Measurements from ENCODE around the gene TLN1.

Gene TLN1

DNA sequence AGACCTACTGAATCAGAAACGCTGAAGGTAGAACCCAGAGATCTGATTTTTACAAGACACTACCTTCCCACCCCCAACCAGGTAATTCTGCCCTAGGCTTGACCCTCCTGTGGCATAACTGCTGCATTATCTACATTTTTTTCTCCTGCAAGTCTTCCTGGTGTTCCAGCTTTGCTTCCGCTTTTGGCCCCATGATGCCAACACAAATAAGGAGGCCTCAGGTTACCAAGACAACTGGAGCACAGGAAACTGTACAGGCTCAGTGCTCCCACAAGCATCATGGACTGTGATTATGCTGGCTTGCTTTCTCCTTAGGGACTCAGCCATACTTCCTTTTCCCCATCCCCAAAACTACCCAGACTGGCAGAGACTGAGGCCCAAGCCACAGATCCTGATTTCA lies 28.7 kb upstream of the TLN1 start:
- no peak overlapping the region for H3K27ac Mint-ChIP-seq
- H3K4me1 Mint-ChIP-seq (ENCODE audit: low read depth): peaks cover 28% of the 10 kb centered on the region
- peaks cover 10% of the 10 kb centered on the region for H3K36me3 Mint-ChIP-seq (ENCODE audit: low read depth)
- no peak overlapping the region for H3K4me3 Mint-ChIP-seq
- no peaks in the 10 kb centered on the region for H3K9me3 Mint-ChIP-seq
- H3K27me3 Mint-ChIP-seq (ENCODE audit: low read depth): no peaks in the 10 kb centered on the region

DNA sequence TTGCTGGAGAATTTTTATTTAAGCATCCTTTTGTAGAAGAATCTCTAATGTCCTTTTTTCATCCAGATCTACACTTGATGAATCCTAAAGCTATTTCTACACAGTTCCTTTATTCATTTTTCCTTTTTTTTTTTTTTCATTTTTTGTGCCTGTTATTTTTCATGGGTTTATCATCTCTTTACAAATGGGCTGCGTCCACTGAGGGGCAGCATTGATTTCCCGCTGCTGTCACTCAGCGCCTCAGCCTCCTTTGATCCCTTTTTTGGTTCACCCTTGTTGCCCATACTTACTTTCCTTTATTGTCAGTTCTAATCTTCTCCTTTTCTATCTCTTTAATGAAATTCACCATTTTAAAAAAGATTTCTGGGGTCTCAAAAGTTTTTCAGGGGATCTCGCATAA lies 27.8 kb upstream of the TLN1 start:
- peaks cover 10% of the 10 kb centered on the region for H3K36me3 Mint-ChIP-seq (ENCODE audit: low read depth)
- no peak overlapping the region for H3K27ac Mint-ChIP-seq
- H3K9me3 Mint-ChIP-seq: no peaks in the 10 kb centered on the region
- H3K27me3 Mint-ChIP-seq (ENCODE audit: low read depth): no peaks in the 10 kb centered on the region
- H3K4me3 Mint-ChIP-seq: no peak overlapping the region
- peaks cover 28% of the 10 kb centered on the region for H3K4me1 Mint-ChIP-seq (ENCODE audit: low read depth)

DNA sequence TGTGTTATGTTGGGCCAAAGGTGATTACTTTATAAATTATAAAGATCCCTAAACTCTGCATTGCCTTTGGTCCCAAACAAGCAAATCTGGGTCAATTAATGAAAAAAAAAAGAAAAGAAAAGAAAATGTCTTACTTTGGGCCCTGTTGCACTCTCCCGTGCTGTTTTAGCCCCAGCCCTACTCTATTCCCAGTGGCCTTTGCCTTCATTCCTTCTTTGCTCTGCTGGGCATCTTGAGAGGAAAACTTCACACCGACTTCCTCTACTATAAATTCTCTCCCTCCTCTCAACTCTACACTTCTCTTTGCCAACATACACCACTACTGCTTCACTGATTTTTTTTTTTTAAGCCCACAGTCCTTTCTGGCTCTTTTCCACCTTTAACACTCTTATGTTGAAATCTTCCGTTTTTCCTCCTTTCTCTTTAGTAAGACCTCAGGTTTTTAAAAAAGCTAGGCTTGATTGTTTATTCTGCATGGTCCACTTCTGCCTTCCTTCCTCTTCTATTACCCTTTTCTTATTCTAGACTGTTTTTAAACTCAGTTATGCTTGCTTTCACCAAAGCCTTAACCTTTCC lies 26.6 kb upstream of the TLN1 start:
- peaks cover 28% of the 10 kb centered on the region for H3K4me1 Mint-ChIP-seq (ENCODE audit: low read depth)
- H3K27me3 Mint-ChIP-seq (ENCODE audit: low read depth): no peaks in the 10 kb centered on the region
- H3K36me3 Mint-ChIP-seq (ENCODE audit: low read depth): peaks cover 14% of the 10 kb centered on the region
- H3K27ac Mint-ChIP-seq: peak overlapping the region; percentile 43
- H3K9me3 Mint-ChIP-seq: no peaks in the 10 kb centered on the region
- H3K4me3 Mint-ChIP-seq: peak overlapping the region; percentile 77

DNA sequence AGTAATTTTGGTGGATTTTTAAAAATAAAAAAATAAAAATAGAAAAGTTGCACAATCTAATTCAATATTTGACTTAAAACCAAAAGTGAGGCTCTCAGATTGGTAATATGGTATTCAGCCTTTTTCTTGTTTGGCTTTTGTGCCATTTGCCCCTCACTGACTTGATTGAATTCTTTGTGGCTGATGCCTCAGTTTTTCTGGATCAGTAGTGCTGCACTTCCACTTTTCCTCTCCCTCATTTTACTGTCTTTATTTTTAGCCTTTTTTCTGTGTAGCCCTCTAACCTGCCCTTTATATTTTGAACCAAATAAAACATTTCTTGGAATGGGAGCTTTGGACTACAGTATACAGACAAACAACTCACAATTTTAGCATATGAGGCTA lies 25.9 kb upstream of the TLN1 start:
- Mint-ChIP-seq H3K36me3 (ENCODE audit: low read depth) (peaks cover 18% of the 10 kb centered on the region), H3K27ac (peak overlapping the region; percentile 62), H3K27me3 (ENCODE audit: low read depth) (no peaks in the 10 kb centered on the region), H3K4me1 (ENCODE audit: low read depth) (peaks cover 28% of the 10 kb centered on the region), H3K4me3 (peak overlapping the region; percentile 75), H3K9me3 (no peaks in the 10 kb centered on the region)

DNA sequence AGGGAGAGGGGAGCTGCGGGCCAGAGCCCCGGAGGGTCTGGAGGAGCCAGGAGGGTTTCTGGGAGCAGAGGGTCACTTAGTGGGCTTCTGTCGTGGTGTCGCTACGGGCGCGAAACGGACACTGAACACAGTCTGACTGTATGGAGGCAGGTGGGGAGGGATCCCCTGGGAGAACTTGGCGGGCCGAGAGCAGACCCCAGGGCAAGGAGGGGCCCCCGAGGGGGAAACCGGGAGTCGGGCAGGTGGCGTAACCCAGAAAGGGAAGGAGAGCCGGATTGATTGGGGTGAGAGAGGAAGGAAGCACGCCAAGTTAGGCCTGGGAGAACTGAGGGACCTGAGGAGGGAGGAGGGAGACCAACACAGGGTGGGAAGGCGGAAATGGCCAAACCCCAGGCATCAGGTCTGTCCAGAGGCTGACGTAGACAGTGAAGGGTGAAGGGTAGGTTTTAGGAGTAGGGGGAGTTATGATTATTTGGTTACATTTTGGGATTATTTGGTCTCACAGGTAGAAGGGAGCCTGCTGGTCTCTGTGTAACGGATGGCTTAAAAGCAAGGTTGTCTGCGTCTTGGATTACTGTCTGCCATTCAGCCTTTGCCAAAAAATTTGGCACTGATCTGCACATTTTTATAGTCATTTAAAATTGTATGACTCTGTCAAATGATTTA lies 25.4 kb upstream of the TLN1 start:
- Mint-ChIP-seq H3K9me3 (no peaks in the 10 kb centered on the region), H3K4me3 (peak overlapping the region; percentile 100), H3K27me3 (ENCODE audit: low read depth) (no peaks in the 10 kb centered on the region), H3K27ac (peak overlapping the region; percentile 86), H3K36me3 (ENCODE audit: low read depth) (peaks cover 21% of the 10 kb centered on the region), H3K4me1 (ENCODE audit: low read depth) (peaks cover 28% of the 10 kb centered on the region)

DNA sequence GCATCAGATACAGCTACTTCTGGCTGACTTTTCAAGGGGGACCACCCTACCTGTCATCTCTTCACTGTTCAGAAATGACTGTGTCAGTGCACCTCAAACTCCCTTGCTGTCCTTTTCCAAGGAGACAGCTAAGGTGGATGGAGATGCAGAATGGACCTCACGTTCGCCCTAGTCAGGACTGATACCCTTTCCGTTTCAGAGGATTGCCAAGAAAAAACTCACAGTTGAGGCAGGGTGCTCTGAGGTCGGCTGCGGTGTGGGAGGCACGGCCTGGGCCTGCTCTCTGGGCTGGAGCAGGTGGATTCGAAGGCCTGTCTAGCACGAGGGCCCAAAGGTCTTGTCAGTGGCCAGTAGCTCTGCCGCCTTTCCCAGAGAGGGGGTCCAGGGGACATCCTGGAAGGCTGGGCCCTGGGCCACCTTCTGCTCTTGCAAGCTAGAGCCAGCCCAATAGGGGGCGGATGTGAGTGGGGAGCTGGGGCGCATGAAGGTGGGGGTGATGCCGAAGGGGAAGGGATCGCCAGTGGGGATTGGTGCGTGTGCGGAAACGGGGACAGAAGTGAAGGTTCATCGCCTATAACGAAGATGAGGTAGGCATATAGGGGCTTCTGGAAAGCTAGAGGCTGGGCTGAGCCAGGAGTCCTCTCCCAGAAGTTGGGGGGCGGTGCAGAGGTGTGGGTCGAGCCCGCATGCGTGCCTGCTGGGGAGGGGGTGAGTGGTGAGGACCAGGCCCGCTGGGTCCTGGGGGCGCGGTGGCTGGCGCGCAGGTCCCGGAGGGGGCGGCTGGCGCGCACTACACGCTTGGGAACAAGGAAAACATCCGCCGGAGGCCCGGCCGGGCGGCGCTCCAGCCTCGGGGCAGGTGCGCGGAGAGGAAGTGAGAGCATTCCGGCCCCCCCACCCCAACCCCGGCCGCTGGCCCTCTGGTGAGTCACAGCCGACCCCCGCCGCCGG lies 24.6 kb upstream of the TLN1 start:
- H3K36me3 Mint-ChIP-seq (ENCODE audit: low read depth): peaks cover 28% of the 10 kb centered on the region
- H3K27me3 Mint-ChIP-seq (ENCODE audit: low read depth): no peaks in the 10 kb centered on the region
- H3K4me3 Mint-ChIP-seq: peak overlapping the region; percentile 100
- H3K4me1 Mint-ChIP-seq (ENCODE audit: low read depth): peaks cover 30% of the 10 kb centered on the region
- H3K9me3 Mint-ChIP-seq: no peaks in the 10 kb centered on the region
- H3K27ac Mint-ChIP-seq: peak overlapping the region; percentile 98

DNA sequence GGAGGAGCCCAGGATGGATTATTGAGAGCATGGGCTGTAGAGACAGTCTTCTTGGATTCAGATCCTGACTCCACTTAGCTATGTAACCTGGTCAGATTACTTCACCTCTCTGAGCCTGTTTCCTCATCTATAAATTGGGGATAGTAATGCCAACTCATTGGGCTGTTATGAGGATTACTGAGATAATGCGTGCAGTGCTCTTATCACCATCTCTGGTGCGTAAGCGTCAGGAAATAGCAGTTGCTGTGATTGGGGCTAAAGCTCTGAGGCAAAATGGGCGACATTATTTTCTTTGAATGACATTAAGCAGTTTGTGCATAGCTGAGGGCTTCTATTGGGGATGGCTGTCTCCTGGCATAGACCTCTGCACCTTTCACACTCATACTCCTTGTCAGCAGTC lies 23.1 kb upstream of the TLN1 start:
- Mint-ChIP-seq H3K27me3 (ENCODE audit: low read depth) (no peaks in the 10 kb centered on the region), H3K36me3 (ENCODE audit: low read depth) (peaks cover 31% of the 10 kb centered on the region), H3K27ac (no peak overlapping the region), H3K9me3 (no peaks in the 10 kb centered on the region), H3K4me1 (ENCODE audit: low read depth) (peaks cover 32% of the 10 kb centered on the region), H3K4me3 (no peak overlapping the region)

DNA sequence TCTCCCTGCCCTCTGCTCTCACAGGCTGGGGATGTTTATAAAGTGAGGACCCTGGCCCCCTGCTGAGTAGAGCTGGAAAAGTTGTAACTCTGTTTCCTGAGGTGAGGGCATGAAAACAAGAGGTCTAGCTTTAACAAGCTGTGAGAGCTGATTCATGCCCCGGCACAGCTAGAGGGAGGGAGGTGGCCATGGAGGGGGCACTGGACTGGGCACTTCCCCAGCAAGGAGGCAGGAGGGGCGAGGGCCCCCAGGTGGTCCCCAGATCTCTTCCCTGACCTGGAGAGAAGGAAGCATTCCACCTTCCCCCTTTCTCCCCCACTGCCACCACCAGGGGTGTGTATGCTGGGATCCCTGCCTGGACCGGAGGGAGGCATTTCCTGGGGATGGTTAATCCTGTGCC lies 22.3 kb upstream of the TLN1 start, which contains the start of gene MSMP:
Gene MSMP, minus strand, starts transcription at position 13 of the 400 bp plus-strand sequence. CDS start 147 bp downstream, outside the sequence.
- H3K4me1 Mint-ChIP-seq (ENCODE audit: low read depth): peaks cover 35% of the 10 kb centered on the region
- H3K27ac Mint-ChIP-seq: no peak within 1 kb of the TSS
- H3K4me3 Mint-ChIP-seq: no peak within 1 kb of the TSS

DNA sequence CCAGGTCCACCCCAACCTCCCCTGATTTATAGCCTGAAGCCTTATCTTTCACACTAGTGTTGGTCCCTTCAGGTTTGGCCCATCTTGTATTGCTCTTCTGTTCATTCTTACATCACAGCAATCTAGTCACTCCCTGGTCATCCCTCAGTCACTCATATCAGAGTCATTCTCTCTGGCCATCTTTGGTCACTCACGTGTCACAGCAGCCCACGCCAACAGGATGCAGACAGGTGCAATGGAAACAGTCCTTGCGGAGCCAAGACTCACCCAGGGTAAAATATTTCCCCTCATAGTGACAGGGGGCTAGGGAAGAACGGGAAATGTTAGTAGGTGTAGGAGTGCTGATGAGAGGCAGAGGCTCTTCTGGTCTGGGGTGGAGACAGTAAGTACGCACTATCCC lies 21.5 kb upstream of the TLN1 start:
- peaks cover 37% of the 10 kb centered on the region for H3K36me3 Mint-ChIP-seq (ENCODE audit: low read depth)
- H3K27ac Mint-ChIP-seq: no peak overlapping the region

More for the DNA sequence above, 22.3 kb upstream of the TLN1 start, which contains the start of gene MSMP:
- H3K9me3 Mint-ChIP-seq: no peaks in the 10 kb centered on the region
- peaks cover 37% of the 10 kb centered on the region for H3K36me3 Mint-ChIP-seq (ENCODE audit: low read depth)
- H3K27me3 Mint-ChIP-seq (ENCODE audit: low read depth): no peaks in the 10 kb centered on the region

DNA sequence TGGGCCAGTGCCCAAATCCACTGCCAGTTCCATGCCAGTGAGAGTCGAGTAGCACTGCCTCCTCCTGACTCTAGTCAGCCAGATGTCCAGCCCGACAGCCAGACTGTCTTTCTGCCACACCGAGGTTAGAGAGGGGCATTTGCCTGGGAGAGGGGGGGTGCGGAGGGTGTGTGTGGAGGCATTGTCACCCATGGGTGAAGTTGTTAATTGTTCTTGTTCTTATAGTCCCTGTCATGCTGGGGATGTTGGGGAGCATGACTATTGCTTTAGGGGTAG lies 18.2 kb upstream of the TLN1 start:
- Mint-ChIP-seq H3K4me3 (peak overlapping the region; percentile 90), H3K9me3 (no peaks in the 10 kb centered on the region), H3K27me3 (ENCODE audit: low read depth) (no peaks in the 10 kb centered on the region), H3K36me3 (ENCODE audit: low read depth) (peaks cover 36% of the 10 kb centered on the region), H3K4me1 (ENCODE audit: low read depth) (peaks cover 39% of the 10 kb centered on the region), H3K27ac (peak overlapping the region; percentile 90)

More for the DNA sequence above, 21.5 kb upstream of the TLN1 start:
- H3K4me3 Mint-ChIP-seq: no peak overlapping the region
- H3K4me1 Mint-ChIP-seq (ENCODE audit: low read depth): peaks cover 29% of the 10 kb centered on the region
- H3K27me3 Mint-ChIP-seq (ENCODE audit: low read depth): no peaks in the 10 kb centered on the region
- H3K9me3 Mint-ChIP-seq: no peaks in the 10 kb centered on the region

DNA sequence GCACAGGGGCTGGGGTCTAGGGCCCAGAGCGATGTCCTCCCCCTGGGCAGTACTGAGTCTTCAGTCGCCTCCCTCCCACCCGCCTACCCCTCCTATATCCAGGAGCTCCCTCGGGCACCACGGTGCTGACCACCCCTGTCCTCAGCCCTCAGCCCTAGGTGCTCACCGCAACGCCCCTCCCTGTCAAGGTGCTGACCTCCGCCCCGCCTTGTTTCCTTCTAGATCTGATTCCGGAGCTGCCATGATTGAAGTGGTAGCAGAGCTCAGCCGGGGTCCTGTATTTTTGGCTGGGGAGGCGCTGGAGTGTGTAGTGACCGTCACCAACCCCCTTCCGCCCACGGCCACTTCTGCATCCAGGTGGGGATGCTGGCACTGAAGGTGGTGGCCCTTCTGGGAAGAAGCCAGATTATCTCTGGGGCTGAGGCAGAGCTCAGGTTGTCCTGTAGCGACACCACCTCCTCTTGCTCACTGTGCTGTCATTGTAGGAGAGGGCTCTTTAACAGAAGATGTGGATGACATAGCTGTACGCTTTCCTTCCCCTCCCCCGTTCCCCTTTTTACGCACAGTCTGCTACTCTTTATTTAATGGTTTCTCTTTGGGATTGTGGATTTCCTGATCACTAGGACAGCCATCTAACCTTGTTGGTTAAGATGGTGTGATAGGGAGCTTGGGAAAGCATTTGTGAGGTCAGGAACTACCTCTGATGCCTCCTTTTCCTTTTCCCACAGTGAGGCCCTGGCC lies 17.7 kb upstream of the TLN1 start:
- peaks cover 38% of the 10 kb centered on the region for H3K36me3 Mint-ChIP-seq (ENCODE audit: low read depth)
- H3K27me3 Mint-ChIP-seq (ENCODE audit: low read depth): no peaks in the 10 kb centered on the region
- H3K27ac Mint-ChIP-seq: peak overlapping the region; percentile 90
- peaks cover 41% of the 10 kb centered on the region for H3K4me1 Mint-ChIP-seq (ENCODE audit: low read depth)
- H3K9me3 Mint-ChIP-seq: no peaks in the 10 kb centered on the region
- peak overlapping the region; percentile 90 for H3K4me3 Mint-ChIP-seq

DNA sequence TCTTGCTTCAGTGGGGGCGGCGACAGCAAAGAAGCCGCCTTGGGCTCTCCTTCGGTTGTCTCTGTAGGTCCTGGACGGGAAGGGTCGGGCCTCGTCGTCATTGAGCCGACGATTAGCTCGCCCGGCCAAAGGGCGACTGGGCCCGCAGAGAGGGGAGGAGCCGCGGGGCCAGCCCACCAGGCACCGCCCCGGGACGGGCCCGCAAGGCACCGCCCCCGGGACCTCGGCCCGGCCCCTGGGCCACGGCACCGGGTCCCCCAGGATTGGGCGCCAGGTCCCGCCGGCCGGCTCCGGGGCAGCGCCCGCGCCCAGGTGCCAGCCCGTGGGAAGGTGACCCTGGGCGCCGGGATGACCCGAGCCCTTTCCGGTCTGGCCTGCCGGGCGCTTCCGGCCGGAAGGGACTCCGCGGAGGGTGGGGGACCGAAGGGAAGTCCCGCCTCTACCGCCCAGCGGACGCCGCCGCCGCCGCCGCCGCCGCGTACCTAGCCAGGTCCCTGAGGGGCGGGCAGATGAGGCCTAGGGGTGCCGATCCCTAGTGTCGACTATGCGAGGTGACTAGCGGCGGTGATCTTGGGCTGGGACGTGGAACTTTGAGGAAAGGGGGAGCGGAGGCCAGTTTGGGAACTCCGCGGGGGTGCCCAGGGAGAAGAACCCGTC lies 17.0 kb upstream of the TLN1 start, which contains the start of the genes GBA2 and RGP1:
Gene GBA2, minus strand, starts transcription at position 371 of the 657 bp plus-strand sequence. CDS start 524 bp downstream, outside the sequence.
Gene RGP1, plus strand, starts transcription at position 430 of the 657 bp plus-strand sequence. CDS start 469 bp downstream, outside the sequence.
- Mint-ChIP-seq H3K9me3 (no peaks in the 10 kb centered on the region), H3K4me3 (peak within 1 kb of the TSS; percentile 90), H3K27me3 (ENCODE audit: low read depth) (no peaks in the 10 kb centered on the region), H3K36me3 (ENCODE audit: low read depth) (peaks cover 40% of the 10 kb centered on the region), H3K4me1 (ENCODE audit: low read depth) (peaks cover 41% of the 10 kb centered on the region), H3K27ac (peak within 1 kb of the TSS; percentile 90)

DNA sequence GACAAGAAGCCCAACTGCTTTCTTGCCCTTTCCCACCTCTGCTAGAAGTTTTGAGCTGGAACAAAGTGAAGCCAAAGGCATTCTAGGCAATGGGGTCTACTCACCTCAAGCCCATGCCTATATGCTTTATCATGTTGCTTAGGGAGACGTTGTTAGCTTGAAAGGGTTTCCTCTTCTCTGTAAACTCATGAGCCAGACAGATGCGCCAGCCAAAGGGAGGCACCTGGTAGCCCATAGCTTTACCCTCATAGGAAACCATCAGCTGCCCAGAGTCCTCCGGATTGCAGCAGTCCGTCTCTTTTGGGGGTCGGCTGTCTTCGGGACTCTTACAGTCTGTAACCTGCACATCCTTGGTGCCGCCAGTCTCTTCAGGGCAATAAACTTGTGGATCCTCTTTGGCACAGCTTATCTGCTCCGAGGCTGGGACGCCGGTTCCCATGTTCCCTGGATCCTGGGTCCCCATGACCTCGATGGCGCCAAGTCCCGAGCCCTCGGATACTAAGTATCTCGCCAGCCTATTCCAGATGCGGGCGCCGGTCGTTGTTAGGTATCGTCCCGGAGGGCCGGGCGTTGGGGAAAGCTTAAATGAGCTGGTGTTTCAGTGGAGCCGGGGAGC lies 16.4 kb upstream of the TLN1 start:
- Mint-ChIP-seq H3K9me3 (no peaks in the 10 kb centered on the region), H3K4me1 (ENCODE audit: low read depth) (peaks cover 44% of the 10 kb centered on the region), H3K27me3 (ENCODE audit: low read depth) (no peaks in the 10 kb centered on the region), H3K36me3 (ENCODE audit: low read depth) (peaks cover 38% of the 10 kb centered on the region), H3K4me3 (peak overlapping the region; percentile 87), H3K27ac (peak overlapping the region; percentile 67)

Measured in T-helper 1 cell treated with Interleukin-12 subunit alpha and Interleukin-12 subunit beta and Interleukin-4 antibody, amounts not matched to agents 30 μg/mL and 1 μg/mL, for 36 hours (primary cell).